ENCODE results near the gene PAF1. TPM values are rescaled to one million over a fixed set of nuclear protein-coding genes. Genes with fewer than 3 reads are reported as not detected.
A peak's percentile ranks its signal among the peaks of the same experiment; 100 is the strongest.

The PAF1 gene
- total RNA-seq, 1 donor from 2014 or later, result 70.2 TPM

GRCh38 chr19:39408392-39409207 lies 17.7 kb upstream of the PAF1 start:
- intact Hi-C loops (cut with DNase I), result no loop called here
- no peaks in the 10 kb centered on the region for H3K27me3 ChIP-seq
- H3K27ac ChIP-seq, result peak overlapping the region; percentile 100
- H3K36me3 ChIP-seq, result peaks cover 6 to 23% of the 10 kb centered on the region in 2 donors
- H3K9me3 ChIP-seq, result no peaks in the 10 kb centered on the region
- peak overlapping the region; percentile 97 to 98 for H3K4me3 ChIP-seq
- peaks cover 43% of the 10 kb centered on the region for H3K4me1 ChIP-seq
- DNase-seq (ENCODE audit: extremely low spot score in 2 of 2), result no peak
- TF ChIP-seq CTCF (IDR thresholded peaks at IDR 0.05) (no peak), POLR2AphosphoS5 (IDR thresholded peaks at IDR 0.05; ENCODE audit: insufficient read depth in 1 of 2, low read depth in 1 of 2) (peak in 1 of 2 donors; percentile 88), POLR2A (IDR thresholded peaks at IDR 0.05) (peak in 1 of 2 donors; percentile 14)

- no peak for DNase-seq (ENCODE audit: extremely low spot score in 2 of 2)
- H3K27ac ChIP-seq, result peak overlapping the region; percentile 100
- peak overlapping the region; percentile 97 to 98 for H3K4me3 ChIP-seq
- no peaks in the 10 kb centered on the region for H3K9me3 ChIP-seq
- peak in 1 of 2 donors; percentile 38 for TF ChIP-seq POLR2A (IDR thresholded peaks at IDR 0.05)
- TF ChIP-seq CTCF (IDR thresholded peaks at IDR 0.05), result no peak
- TF ChIP-seq POLR2AphosphoS5 (IDR thresholded peaks at IDR 0.05; ENCODE audit: insufficient read depth in 1 of 2, low read depth in 1 of 2), result peak in 1 of 2 donors; percentile 91
- peaks cover 46% of the 10 kb centered on the region for H3K4me1 ChIP-seq
- H3K27me3 ChIP-seq, result no peaks in the 10 kb centered on the region
- peaks cover 6 to 23% of the 10 kb centered on the region in 2 donors for H3K36me3 ChIP-seq
- intact Hi-C loops (cut with DNase I), result no loop called here
Measured at GRCh38 chr19:39407660-39408391, 16.9 kb upstream of the PAF1 start.

DNA sequence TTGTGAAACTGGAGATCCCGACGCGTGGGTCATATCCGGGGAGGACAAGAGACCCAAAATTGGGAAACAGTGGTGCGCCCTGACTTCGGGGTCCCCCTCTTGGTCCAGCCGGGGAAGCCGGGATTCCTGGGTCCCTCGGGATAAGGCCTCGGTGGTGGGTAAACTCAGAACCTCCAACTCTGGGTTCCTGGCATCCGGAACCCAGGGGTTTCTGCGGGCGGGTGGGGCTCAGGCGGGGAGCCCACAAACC lies 16.4 kb upstream of the PAF1 start:
- H3K4me1 ChIP-seq, result peaks cover 49% of the 10 kb centered on the region
- intact Hi-C loops (cut with DNase I), result no loop called here
- no peak for DNase-seq (ENCODE audit: extremely low spot score in 2 of 2)
- H3K9me3 ChIP-seq, result no peaks in the 10 kb centered on the region
- peaks cover 6 to 23% of the 10 kb centered on the region in 2 donors for H3K36me3 ChIP-seq
- peak overlapping the region; percentile 100 for H3K27ac ChIP-seq
- TF ChIP-seq POLR2AphosphoS5 (IDR thresholded peaks at IDR 0.05; ENCODE audit: insufficient read depth in 1 of 2, low read depth in 1 of 2), result no peak
- no peak for TF ChIP-seq CTCF (IDR thresholded peaks at IDR 0.05)
- TF ChIP-seq POLR2A (IDR thresholded peaks at IDR 0.05), result no peak
- peak overlapping the region; percentile 97 to 98 for H3K4me3 ChIP-seq
- H3K27me3 ChIP-seq, result no peaks in the 10 kb centered on the region

- intact Hi-C loops (cut with DNase I), result no loop called here
- peak; percentile 55 to 99 for TF ChIP-seq POLR2A (IDR thresholded peaks at IDR 0.05)
- TF ChIP-seq CTCF (IDR thresholded peaks at IDR 0.05), result peak in 1 of 3 experiments; percentile 21
- TF ChIP-seq POLR2AphosphoS5 (IDR thresholded peaks at IDR 0.05; ENCODE audit: insufficient read depth in 1 of 2, low read depth in 1 of 2), result peak in 1 of 2 donors; percentile 100
- peak in 1 of 2 donors; percentile 98 for DNase-seq (ENCODE audit: extremely low spot score in 2 of 2)
Measured at GRCh38 chr19:39406656-39407409, 15.9 kb upstream of the PAF1 start, which contains the start of gene ZFP36. Gene ZFP36 (plus strand): TSS chr19:39406847. CDS start chr19:39406905, 58 bp downstream.

More at GRCh38 chr19:39406656-39407409, 15.9 kb upstream of the PAF1 start, which contains the start of gene ZFP36:
- Histone ChIP-seq H3K9me3 (no peaks in the 10 kb centered on the region), H3K27ac (peak within 1 kb of the TSS; percentile 100), H3K36me3 (peaks cover 6 to 23% of the 10 kb centered on the region in 2 donors), H3K27me3 (no peaks in the 10 kb centered on the region), H3K4me1 (peaks cover 54% of the 10 kb centered on the region), H3K4me3 (peak within 1 kb of the TSS; percentile 97 to 98)
